H1 (cell line): ENCODE measurements around the gene PSMC3IP. TPM values are rescaled to one million over a fixed set of nuclear protein-coding genes. Genes with fewer than 3 reads are reported as not detected.

ENCODE experiments used
- RAD21 ChIP-seq, 2 experiments: IDR thresholded peaks in 1 of 2; conservative IDR thresholded peaks in 1 of 2; 2 replicates each; pipeline ENCODE4 v1.6.1; 2011; ENCODE audit warnings: low read depth in 2 of 2, low read length in 2 of 2, improper control_type of control experiment in 1 of 2, inconsistent platforms in 1 of 2, mild to moderate bottlenecking in 1 of 2, moderate library complexity in 1 of 2
- polyA plus RNA-seq, 7 experiments: library from polyadenylated mRNA; depleted of rRNA in 3 of 7; stranded (reverse) in 5 of 7; unstranded in 2 of 7; fragments of >200 nt in 5 of 7; fragments of 200-250 nt in 2 of 7; gene quantifications; 1 replicate in 5 of 7; 2 replicates in 1 of 7; 4 replicates in 1 of 7; pipeline versions ENCODE4 v1.2.1 to v1.2.3, GENCODE V29; 2011 to 2013; ENCODE audit warnings: missing spikeins in 2 of 7, mixed read lengths in 2 of 7
- total RNA-seq: library from RNA; stranded (reverse); fragmentation: NEBNext Ultra II Directional; extraction: Animal tissue kit (Norgen Biotek cat#: 25700); gene quantifications from 2 replicates; pipeline ENCODE4 v1.2.1, GENCODE V29; 2021

PSMC3IP gene
- total and polyA plus RNA-seq, 2 of the 8 experiments (the other 6 are each of a cell fraction or from before 2014, with no cell fraction given): 11.5 to 21.9 TPM

DNA sequence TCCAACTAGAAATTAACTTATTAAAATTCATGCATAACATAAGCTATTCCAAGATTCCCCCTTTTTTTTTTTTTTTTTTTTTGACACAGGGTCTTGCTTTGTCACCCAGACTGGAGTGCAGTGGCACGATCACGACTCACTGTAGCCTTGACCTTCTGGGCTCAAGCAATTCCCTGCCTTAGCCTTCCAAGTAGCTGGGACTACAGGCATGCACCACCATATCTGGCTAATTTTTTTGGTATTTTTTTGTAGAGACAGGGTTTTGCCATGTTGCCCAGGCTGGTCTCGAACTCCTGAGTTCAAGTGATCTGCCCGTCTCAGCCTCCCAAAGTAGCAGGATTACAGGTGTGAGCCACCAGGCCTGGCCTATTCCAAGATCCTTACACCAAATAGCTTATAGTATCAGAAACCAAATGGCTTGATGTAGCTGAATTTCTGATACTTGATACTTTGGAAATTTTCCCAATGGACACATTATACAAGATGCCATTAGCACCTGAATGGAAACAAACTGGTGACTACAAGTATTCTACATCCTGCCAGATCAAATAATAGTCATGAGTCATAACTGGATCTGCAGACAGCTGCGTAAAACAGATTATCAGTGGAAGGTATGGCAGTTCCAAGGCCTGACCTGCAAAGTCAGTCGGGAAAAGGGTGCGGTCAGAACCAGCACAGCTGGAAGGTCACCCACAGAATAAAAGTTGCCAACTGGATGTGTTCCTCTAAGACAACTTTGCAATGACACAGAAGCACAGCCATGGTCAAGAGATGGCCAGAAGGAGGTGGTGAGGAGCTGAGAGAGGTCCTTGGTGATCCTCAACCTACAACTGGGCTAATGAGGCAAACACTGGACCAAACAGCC lies 46.4 kb upstream of the PSMC3IP start (continued):
- peak; percentile 16 to 33; a peak in 2 of 4 replicates for TF ChIP-seq RAD21 (IDR thresholded peaks at IDR 0.05 in 1 of 2, conservative IDR thresholded peaks at IDR 0.05 in 1 of 2; ENCODE audit: low read depth in 2 of 2, low read length in 2 of 2)
